HepG2 (cell line): ENCODE data around the gene GPATCH3. TPM values are rescaled to one million over a fixed set of nuclear protein-coding genes. Genes with fewer than 3 reads are reported as not detected.

Source experiments
- CENPT ChIP-seq: sonication (generic); formaldehyde crosslinking; IDR thresholded peaks from 2 replicates; pipeline ENCODE4 v1.8.0; 2022; ENCODE audit warnings: low read depth, mild to moderate bottlenecking, moderate library complexity, missing genetic modification reagents
- CHCHD3 ChIP-seq: sonication (generic); formaldehyde crosslinking; IDR thresholded peaks from 2 replicates; pipeline ENCODE4 v1.8.0; 2022; ENCODE audit warnings: mild to moderate bottlenecking, missing genetic modification reagents, moderate library complexity
- GFI1 ChIP-seq: sonication (generic); formaldehyde crosslinking; IDR thresholded peaks from 2 replicates; pipeline ENCODE4 v1.5.0; 2020; ENCODE audit warnings: missing genetic modification reagents, mild to moderate bottlenecking, borderline replicate concordance
- HDAC2 ChIP-seq: sonication (generic); formaldehyde crosslinking; IDR thresholded peaks from 2 replicates; pipeline ENCODE4 v1.4.0; 2020; ENCODE audit warnings: missing genetic modification reagents
- HHEX ChIP-seq: IDR thresholded peaks from 2 replicates; pipeline ENCODE4 v1.6.1; 2016; ENCODE audit warnings: control low read depth
- JUND ChIP-seq: sonication (generic); formaldehyde crosslinking; IDR thresholded peaks from 2 replicates; pipeline ENCODE4 v1.8.0; 2022; ENCODE audit warnings: mild to moderate bottlenecking, missing genetic modification reagents
- MLLT10 ChIP-seq: sonication (generic); formaldehyde crosslinking; IDR thresholded peaks from 2 replicates; pipeline ENCODE4 v1.4.0; 2020; ENCODE audit warnings: missing genetic modification reagents
- MTA3 ChIP-seq: sonication (generic); formaldehyde crosslinking; IDR thresholded peaks from 2 replicates; pipeline ENCODE4 v1.4.0; 2020; ENCODE audit warnings: missing genetic modification reagents
- MTF2 ChIP-seq: sonication (generic); formaldehyde crosslinking; IDR thresholded peaks from 2 replicates; pipeline ENCODE4 v1.5.0; 2020; ENCODE audit warnings: missing genetic modification reagents, borderline replicate concordance
- NCOA2 ChIP-seq: sonication (generic); formaldehyde crosslinking; IDR thresholded peaks from 2 replicates; pipeline ENCODE4 v1.8.0; 2022; ENCODE audit warnings: inconsistent platforms
- NR2F6 ChIP-seq, 2 experiments: IDR thresholded peaks; 2 replicates each; pipeline ENCODE4 v1.6.1; 2016; ENCODE audit warnings: antibody characterized with exemption in 1 of 2, mild to moderate bottlenecking in 1 of 2
- POGZ ChIP-seq: sonication (generic); formaldehyde crosslinking; IDR thresholded peaks from 2 replicates; pipeline ENCODE4 v1.4.0; 2020; ENCODE audit warnings: mild to moderate bottlenecking, missing genetic modification reagents
- RBAK ChIP-seq: sonication (generic); formaldehyde crosslinking; IDR thresholded peaks from 2 replicates; pipeline ENCODE4 v1.5.1; 2020; ENCODE audit warnings: mild to moderate bottlenecking, missing genetic modification reagents
- REXO4 ChIP-seq: sonication (generic); formaldehyde crosslinking; IDR thresholded peaks from 2 replicates; pipeline ENCODE4 v1.8.0; 2022; ENCODE audit warnings: missing genetic modification reagents, mild to moderate bottlenecking, borderline replicate concordance
- TBX2 ChIP-seq: sonication (generic); formaldehyde crosslinking; IDR thresholded peaks from 2 replicates; pipeline ENCODE4 v1.5.0; 2020; ENCODE audit warnings: missing genetic modification reagents, mild to moderate bottlenecking, borderline replicate concordance
- TCF7L2 ChIP-seq: IDR thresholded peaks from 2 replicates; pipeline ENCODE4 v1.6.1; 2011; ENCODE audit warnings: mild to moderate bottlenecking, low read depth, low read length, moderate library complexity
- XRCC5 ChIP-seq: fragments of 200-400 bp; formaldehyde crosslinking; optimal IDR thresholded peaks from 2 replicates; pipeline ENCODE3; 2017; ENCODE audit warnings: mild to moderate bottlenecking, low read length
- ZFP90 ChIP-seq: sonication (generic); formaldehyde crosslinking; IDR thresholded peaks from 2 replicates; pipeline ENCODE4 v1.8.0; 2022; ENCODE audit warnings: missing genetic modification reagents, mild to moderate bottlenecking, inconsistent platforms, borderline replicate concordance
- ZNF3 ChIP-seq: IDR thresholded peaks from 2 replicates; pipeline ENCODE4 v1.7.0; 2017; ENCODE audit warnings: inconsistent platforms
- ZNF501 ChIP-seq: sonication (generic); formaldehyde crosslinking; IDR thresholded peaks from 2 replicates; pipeline ENCODE4 v1.5.1; 2020; ENCODE audit warnings: mild to moderate bottlenecking, moderate library complexity, missing genetic modification reagents
- ZNF546 ChIP-seq: sonication (generic); formaldehyde crosslinking; conservative IDR thresholded peaks from 2 replicates; pipeline ENCODE4 v1.8.1; 2023; ENCODE audit warnings: mild to moderate bottlenecking, missing genetic modification reagents
- ZNF558 ChIP-seq: sonication (generic); formaldehyde crosslinking; IDR thresholded peaks from 2 replicates; pipeline ENCODE4 v1.9.0; 2022; ENCODE audit warnings: mild to moderate bottlenecking, missing genetic modification reagents, borderline replicate concordance
- ZNF772 ChIP-seq: sonication (generic); formaldehyde crosslinking; IDR thresholded peaks from 2 replicates; pipeline ENCODE4 v1.5.0; 2020; ENCODE audit warnings: mild to moderate bottlenecking, missing genetic modification reagents
- ZSCAN22 ChIP-seq: sonication (generic); formaldehyde crosslinking; IDR thresholded peaks from 2 replicates; pipeline ENCODE4 v1.4.0; 2020; ENCODE audit warnings: mild to moderate bottlenecking, missing genetic modification reagents
- polyA plus RNA-seq, 8 experiments: library from polyadenylated mRNA; depleted of rRNA in 3 of 8; stranded (reverse) in 7 of 8; unstranded in 1 of 8; fragments of >200 nt; fragmentation: Illumina TruSeq in 4 of 8; extraction: Trizol in 4 of 8; gene quantifications; 2 replicates each; pipeline versions ENCODE4 v1.2.1 to v1.2.3, GENCODE V29; 2011 to 2016; ENCODE audit warnings: low read depth in 4 of 8, missing spikeins in 1 of 8, mixed read lengths in 1 of 8; ENCODE audit not compliant: insufficient read depth in 1 of 8
- total RNA-seq, 5 experiments: library from RNA; depleted of rRNA; stranded (reverse); fragments of >200 nt; fragmentation: Illumina TruSeq; extraction: Trizol; gene quantifications; 2 replicates each; pipeline ENCODE4 v1.2.3, GENCODE V29; 2016; ENCODE audit warnings: low read depth in 1 of 5
- TF ChIP-seq, protein P1 (sequence below): IDR thresholded peaks from 2 replicates; pipeline ENCODE4 v1.6.1; 2016; ENCODE audit warnings: missing compliant biosample characterization, missing genetic modification reagents, borderline replicate concordance
- TF ChIP-seq, protein P2 (sequence below): sonication (generic); formaldehyde crosslinking; IDR thresholded peaks from 2 replicates; pipeline ENCODE4 v1.4.0; 2020; ENCODE audit warnings: missing genetic modification reagents
- TF ChIP-seq, protein P3 (sequence below): IDR thresholded peaks from 2 replicates; pipeline ENCODE4 v1.6.1; 2016; ENCODE audit warnings: control low read depth

GPATCH3 gene
- total and polyA plus RNA-seq, 2 of the 13 experiments (the other 11 are each of a cell fraction or from before 2014, with no cell fraction given), result 8.3 to 11.0 TPM

DNA sequence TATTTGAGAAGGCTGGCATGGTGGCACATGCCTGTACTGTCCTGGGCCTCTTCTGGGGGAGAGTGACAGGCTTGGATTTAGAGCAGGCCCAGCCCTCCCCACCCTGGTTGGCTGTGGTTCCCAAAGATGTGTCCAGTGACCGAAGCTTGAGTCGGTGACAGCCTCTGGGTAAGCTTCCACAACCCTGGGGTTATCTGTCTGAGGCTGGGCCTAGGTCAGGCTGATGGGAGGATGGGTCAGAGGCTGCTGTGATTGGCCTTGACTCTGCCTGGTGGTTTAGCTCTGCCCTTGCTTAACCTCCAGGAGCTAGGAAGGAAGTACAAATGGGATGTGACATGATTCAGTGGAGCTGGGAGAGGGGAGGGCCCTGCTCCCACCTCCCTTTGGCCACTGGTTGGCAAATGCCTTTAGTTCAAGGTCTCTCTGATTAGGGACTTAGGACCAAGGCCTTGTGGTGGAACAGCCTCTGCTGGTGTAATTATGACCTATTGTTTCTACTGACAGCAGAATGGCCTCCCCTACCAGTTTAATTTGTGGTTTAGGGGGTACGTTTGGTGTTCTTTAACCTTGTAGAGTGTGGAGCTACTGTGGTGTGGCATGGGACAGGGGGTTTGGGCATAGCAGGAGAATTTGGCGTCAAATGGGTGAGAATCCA is 37.9 kb upstream of the GPATCH3 start (continued):
- TF ChIP-seq ZFP90 (peak; percentile 73; the same call in 1 of the 2 replicates), TCF7L2 (no peak), ZNF501 (CRISPR knock-in tag) (peak; percentile 77), TBX2 (CRISPR knock-in tag) (peak; percentile 97), MLLT10 (CRISPR knock-in tag) (no peak), XRCC5 (peak; percentile 43), NR2F6 (IDR thresholded peaks at IDR 0.05) (peak; percentile 97), NR2F6 (CRISPR knock-in tag; IDR thresholded peaks at IDR 0.05) (peak; percentile 98), RBAK (CRISPR knock-in tag) (no peak), GFI1 (CRISPR knock-in tag) (peak; percentile 98), MTA3 (CRISPR knock-in tag) (no peak), ZNF772 (CRISPR knock-in tag) (no peak; the same call in none of the 2 replicates), ZNF546 (CRISPR knock-in tag) (no peak), ZNF558 (CRISPR knock-in tag) (no peak), ZNF3 (no peak), JUND (CRISPR knock-in tag) (peak; percentile 91), MTF2 (CRISPR knock-in tag) (no peak), CENPT (CRISPR knock-in tag) (no peak), REXO4 (CRISPR knock-in tag) (no peak), POGZ (CRISPR knock-in tag) (peak; percentile 80), HHEX (CRISPR knock-in tag) (peak; percentile 50; the same call in 1 of the 2 replicates), ZSCAN22 (CRISPR knock-in tag) (no peak), NCOA2 (peak; percentile 94), HDAC2 (CRISPR knock-in tag) (peak; percentile 97), CHCHD3 (CRISPR knock-in tag) (no peak)
- TF ChIP-seq, protein P1, sequence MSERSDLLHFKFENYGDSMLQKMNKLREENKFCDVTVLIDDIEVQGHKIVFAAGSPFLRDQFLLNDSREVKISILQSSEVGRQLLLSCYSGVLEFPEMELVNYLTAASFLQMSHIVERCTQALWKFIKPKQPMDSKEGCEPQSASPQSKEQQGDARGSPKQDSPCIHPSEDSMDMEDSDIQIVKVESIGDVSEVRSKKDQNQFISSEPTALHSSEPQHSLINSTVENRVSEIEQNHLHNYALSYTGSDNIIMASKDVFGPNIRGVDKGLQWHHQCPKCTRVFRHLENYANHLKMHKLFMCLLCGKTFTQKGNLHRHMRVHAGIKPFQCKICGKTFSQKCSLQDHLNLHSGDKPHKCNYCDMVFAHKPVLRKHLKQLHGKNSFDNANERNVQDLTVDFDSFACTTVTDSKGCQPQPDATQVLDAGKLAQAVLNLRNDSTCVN (CRISPR knock-in tag), result peak; percentile 20; the same call in 1 of the 2 replicates
- TF ChIP-seq, protein P2, sequence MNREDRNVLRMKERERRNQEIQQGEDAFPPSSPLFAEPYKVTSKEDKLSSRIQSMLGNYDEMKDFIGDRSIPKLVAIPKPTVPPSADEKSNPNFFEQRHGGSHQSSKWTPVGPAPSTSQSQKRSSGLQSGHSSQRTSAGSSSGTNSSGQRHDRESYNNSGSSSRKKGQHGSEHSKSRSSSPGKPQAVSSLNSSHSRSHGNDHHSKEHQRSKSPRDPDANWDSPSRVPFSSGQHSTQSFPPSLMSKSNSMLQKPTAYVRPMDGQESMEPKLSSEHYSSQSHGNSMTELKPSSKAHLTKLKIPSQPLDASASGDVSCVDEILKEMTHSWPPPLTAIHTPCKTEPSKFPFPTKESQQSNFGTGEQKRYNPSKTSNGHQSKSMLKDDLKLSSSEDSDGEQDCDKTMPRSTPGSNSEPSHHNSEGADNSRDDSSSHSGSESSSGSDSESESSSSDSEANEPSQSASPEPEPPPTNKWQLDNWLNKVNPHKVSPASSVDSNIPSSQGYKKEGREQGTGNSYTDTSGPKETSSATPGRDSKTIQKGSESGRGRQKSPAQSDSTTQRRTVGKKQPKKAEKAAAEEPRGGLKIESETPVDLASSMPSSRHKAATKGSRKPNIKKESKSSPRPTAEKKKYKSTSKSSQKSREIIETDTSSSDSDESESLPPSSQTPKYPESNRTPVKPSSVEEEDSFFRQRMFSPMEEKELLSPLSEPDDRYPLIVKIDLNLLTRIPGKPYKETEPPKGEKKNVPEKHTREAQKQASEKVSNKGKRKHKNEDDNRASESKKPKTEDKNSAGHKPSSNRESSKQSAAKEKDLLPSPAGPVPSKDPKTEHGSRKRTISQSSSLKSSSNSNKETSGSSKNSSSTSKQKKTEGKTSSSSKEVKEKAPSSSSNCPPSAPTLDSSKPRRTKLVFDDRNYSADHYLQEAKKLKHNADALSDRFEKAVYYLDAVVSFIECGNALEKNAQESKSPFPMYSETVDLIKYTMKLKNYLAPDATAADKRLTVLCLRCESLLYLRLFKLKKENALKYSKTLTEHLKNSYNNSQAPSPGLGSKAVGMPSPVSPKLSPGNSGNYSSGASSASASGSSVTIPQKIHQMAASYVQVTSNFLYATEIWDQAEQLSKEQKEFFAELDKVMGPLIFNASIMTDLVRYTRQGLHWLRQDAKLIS (CRISPR knock-in tag), result no peak
- TF ChIP-seq, protein P3, sequence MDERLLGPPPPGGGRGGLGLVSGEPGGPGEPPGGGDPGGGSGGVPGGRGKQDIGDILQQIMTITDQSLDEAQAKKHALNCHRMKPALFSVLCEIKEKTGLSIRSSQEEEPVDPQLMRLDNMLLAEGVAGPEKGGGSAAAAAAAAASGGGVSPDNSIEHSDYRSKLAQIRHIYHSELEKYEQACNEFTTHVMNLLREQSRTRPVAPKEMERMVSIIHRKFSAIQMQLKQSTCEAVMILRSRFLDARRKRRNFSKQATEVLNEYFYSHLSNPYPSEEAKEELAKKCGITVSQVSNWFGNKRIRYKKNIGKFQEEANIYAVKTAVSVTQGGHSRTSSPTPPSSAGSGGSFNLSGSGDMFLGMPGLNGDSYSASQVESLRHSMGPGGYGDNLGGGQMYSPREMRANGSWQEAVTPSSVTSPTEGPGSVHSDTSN (CRISPR knock-in tag), result no peak
